CD14-positive monocyte (primary cell): ENCODE results near the gene NFYC. TPM values are rescaled to one million over a fixed set of nuclear protein-coding genes. Genes with fewer than 3 reads are reported as not detected.

Experiments
- DNase-seq, 3 donors: peaks; one replicate each; pipeline ENCODE4 v3.0.0-alpha.2; 2011 to 2022
- H2AFZ ChIP-seq: 2 replicates; pipeline ENCODE4 v1.6.0; 2012; ENCODE audit warnings: mild to moderate bottlenecking, low read depth, low read length, inconsistent platforms; ENCODE audit not compliant: insufficient read depth, poor library complexity, severe bottlenecking
- H3K27ac ChIP-seq, 2 donors: 1 replicate in 1 of 2; 2 replicates in 1 of 2; pipeline ENCODE4 v1.5.1; 2012 to 2013; ENCODE audit warnings: low read length in 2 of 2, control low read depth in 1 of 2, inconsistent platforms in 1 of 2, low read depth in 1 of 2, mild to moderate bottlenecking in 1 of 2
- H3K27me3 ChIP-seq, 2 donors: one replicate each; pipeline versions ENCODE4 v1.6.0 to v1.6.1; 2011 to 2013; ENCODE audit warnings: low read length in 2 of 2; ENCODE audit not compliant: control insufficient read depth in 2 of 2, insufficient read depth in 2 of 2
- H3K36me3 ChIP-seq, 2 donors: replicated peaks in 1 of 2; 1 replicate in 1 of 2; 2 replicates in 1 of 2; pipeline versions ENCODE4 v1.5.1 to v1.6.1; 2012 to 2013; ENCODE audit warnings: low read length in 2 of 2, control low read depth in 1 of 2, inconsistent platforms in 1 of 2, mild to moderate bottlenecking in 1 of 2; ENCODE audit not compliant: insufficient read depth in 2 of 2, control insufficient read depth in 1 of 2
- H3K4me1 ChIP-seq, 2 donors: 1 replicate in 1 of 2; 2 replicates in 1 of 2; pipeline versions ENCODE4 v1.5.1 to v1.6.1; 2012 to 2013; ENCODE audit warnings: low read length in 2 of 2, control low read depth in 1 of 2, inconsistent platforms in 1 of 2, mild to moderate bottlenecking in 1 of 2, moderate library complexity in 1 of 2; ENCODE audit not compliant: insufficient read depth in 2 of 2, control insufficient read depth in 1 of 2
- H3K4me2 ChIP-seq: replicated peaks from 2 replicates; pipeline ENCODE3; 2012; ENCODE audit warnings: low read length, moderate library complexity, mild to moderate bottlenecking; ENCODE audit not compliant: poor library complexity, severe bottlenecking; ENCODE audit errors: extremely low read depth
- H3K4me3 ChIP-seq, 3 experiments: fragments of 200-600 bp in 1 of 3; sonication (generic) in 1 of 3; replicated peaks in 1 of 3; 1 replicate in 2 of 3; 2 replicates in 1 of 3; pipeline ENCODE4 v1.5.1; 2011 to 2013; ENCODE audit warnings: low read length in 3 of 3, mild to moderate bottlenecking in 3 of 3, control low read depth in 2 of 3, low read depth in 2 of 3, inconsistent platforms in 1 of 3, moderate library complexity in 1 of 3
- H3K79me2 ChIP-seq: 2 replicates; pipeline ENCODE4 v1.6.0; 2012; ENCODE audit warnings: mild to moderate bottlenecking, control low read depth, inconsistent platforms, low read length, moderate library complexity; ENCODE audit not compliant: insufficient read depth
- H3K9ac ChIP-seq: 2 replicates; pipeline ENCODE4 v1.6.0; 2017; ENCODE audit warnings: low read length, mild to moderate bottlenecking; ENCODE audit not compliant: insufficient read depth, poor library complexity, severe bottlenecking
- H3K9me3 ChIP-seq, 2 donors: replicated peaks in 1 of 2; 1 replicate in 1 of 2; 2 replicates in 1 of 2; pipeline versions ENCODE4 v1.5.1 to v1.6.1; 2012 to 2013; ENCODE audit warnings: low read length in 2 of 2, control low read depth in 1 of 2; ENCODE audit not compliant: control insufficient read depth in 1 of 2, insufficient read depth in 1 of 2
- H4K20me1 ChIP-seq: 2 replicates; pipeline ENCODE4 v1.6.0; 2012; ENCODE audit warnings: mild to moderate bottlenecking, low read length, control low read depth, moderate library complexity; ENCODE audit not compliant: insufficient read depth
- H3K27ac Mint-ChIP-seq, 7 donors: one replicate each; pipeline ENCODE4 v1.8.0; 2020; ENCODE audit warnings: mild to moderate bottlenecking in 7 of 7, mixed read lengths in 7 of 7, moderate library complexity in 6 of 7, inconsistent platforms in 2 of 7
- H3K27me3 Mint-ChIP-seq, 3 donors: one replicate each; pipeline ENCODE4 v1.8.0; 2021 to 2022; ENCODE audit warnings: low read depth in 3 of 3, mild to moderate bottlenecking in 3 of 3, mixed read lengths in 3 of 3, moderate library complexity in 3 of 3, inconsistent platforms in 1 of 3
- H3K36me3 Mint-ChIP-seq, 2 donors: one replicate each; pipeline ENCODE4 v1.8.0; 2020; ENCODE audit warnings: mixed read lengths in 2 of 2, inconsistent platforms in 1 of 2, mild to moderate bottlenecking in 1 of 2
- H3K4me1 Mint-ChIP-seq: one replicate; pipeline ENCODE4 v1.8.0; 2020; ENCODE audit warnings: mild to moderate bottlenecking, mixed read lengths
- H3K4me3 Mint-ChIP-seq, 2 donors: one replicate each; pipeline ENCODE4 v1.8.0; 2020; ENCODE audit warnings: mild to moderate bottlenecking in 2 of 2, mixed read lengths in 2 of 2, moderate library complexity in 1 of 2
- H3K9me3 Mint-ChIP-seq, 7 donors: one replicate each; pipeline ENCODE4 v1.8.0; 2020 to 2022; ENCODE audit warnings: mixed read lengths in 7 of 7, mild to moderate bottlenecking in 6 of 7, moderate library complexity in 6 of 7, inconsistent platforms in 2 of 7
- WGBS: methylation state at CpG from one replicate; pipeline ENCODE4 v1.1.5; 2013; ENCODE audit warnings: missing lambda C conversion rate; ENCODE audit not compliant: insufficient coverage; 5-methylcytosine and 5-hydroxymethylcytosine counted together
- intact Hi-C, 2 donors: fragments of 100-400 bp; cut with micrococcal nuclease; formaldehyde crosslinking; loops; one replicate each; pipeline versions ENCODE4 v1.15.0 to v1.15.1; 2023
- polyA plus RNA-seq, 3 donors: library from polyadenylated mRNA; depleted of rRNA in 1 of 3; unstranded in 2 of 3; stranded (reverse) in 1 of 3; fragments of 300-500 nt in 2 of 3; fragments of >200 nt in 1 of 3; fragmentation: Illumina TruSeq in 2 of 3; gene quantifications; 1 replicate in 2 of 3; 2 replicates in 1 of 3; pipeline ENCODE4 v1.2.3, GENCODE V29; 2012 to 2021
- TF ChIP-seq, protein P1 (sequence below): fragments of 200-600 bp; IDR thresholded peaks from one replicate; pipeline ENCODE4 v1.8.0; 2022; ENCODE audit warnings: antibody characterized with exemption, mild to moderate bottlenecking

Gene NFYC
- polyA plus RNA-seq, 3 donors = 61.2 to 142 (median 68.2) TPM

GRCh38 chr1:40808909-40809308 is 117.4 kb downstream of the NFYC start:
- H3K9me3 ChIP-seq = no peaks in the 10 kb centered on the region
- no peak overlapping the region for H3K9ac ChIP-seq
- no peaks in the 10 kb centered on the region for H3K9me3 Mint-ChIP-seq
- peaks cover 16% of the 10 kb centered on the region for H3K4me1 Mint-ChIP-seq
- no peaks in the 10 kb centered on the region for H3K27me3 ChIP-seq
- no peaks in the 10 kb centered on the region for H4K20me1 ChIP-seq
- H2AFZ ChIP-seq = no peak overlapping the region
- H3K27ac ChIP-seq = no peak overlapping the region
- TF ChIP-seq, protein P1, sequence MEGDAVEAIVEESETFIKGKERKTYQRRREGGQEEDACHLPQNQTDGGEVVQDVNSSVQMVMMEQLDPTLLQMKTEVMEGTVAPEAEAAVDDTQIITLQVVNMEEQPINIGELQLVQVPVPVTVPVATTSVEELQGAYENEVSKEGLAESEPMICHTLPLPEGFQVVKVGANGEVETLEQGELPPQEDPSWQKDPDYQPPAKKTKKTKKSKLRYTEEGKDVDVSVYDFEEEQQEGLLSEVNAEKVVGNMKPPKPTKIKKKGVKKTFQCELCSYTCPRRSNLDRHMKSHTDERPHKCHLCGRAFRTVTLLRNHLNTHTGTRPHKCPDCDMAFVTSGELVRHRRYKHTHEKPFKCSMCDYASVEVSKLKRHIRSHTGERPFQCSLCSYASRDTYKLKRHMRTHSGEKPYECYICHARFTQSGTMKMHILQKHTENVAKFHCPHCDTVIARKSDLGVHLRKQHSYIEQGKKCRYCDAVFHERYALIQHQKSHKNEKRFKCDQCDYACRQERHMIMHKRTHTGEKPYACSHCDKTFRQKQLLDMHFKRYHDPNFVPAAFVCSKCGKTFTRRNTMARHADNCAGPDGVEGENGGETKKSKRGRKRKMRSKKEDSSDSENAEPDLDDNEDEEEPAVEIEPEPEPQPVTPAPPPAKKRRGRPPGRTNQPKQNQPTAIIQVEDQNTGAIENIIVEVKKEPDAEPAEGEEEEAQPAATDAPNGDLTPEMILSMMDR = no peak
- H3K27me3 Mint-ChIP-seq = peaks cover 8 to 16% (median 10%) of the 10 kb centered on the region in 3 donors
- H3K4me1 ChIP-seq = peaks cover 7 to 10% of the 10 kb centered on the region in 2 donors
- H3K36me3 ChIP-seq = no peaks in the 10 kb centered on the region
- peak overlapping the region in 3 of 7 donors; percentile 17 to 28 (median 19) for H3K27ac Mint-ChIP-seq
- 62% methylated on average over 6 of the region's 6 CpGs for WGBS
- H3K36me3 Mint-ChIP-seq = no peaks in the 10 kb centered on the region
- no peak overlapping the region for H3K4me3 ChIP-seq
- intact Hi-C loops = no loop called here
- H3K4me2 ChIP-seq = no peak overlapping the region
- peak in 1 of 3 donors; percentile 29 for DNase-seq
- H3K4me3 Mint-ChIP-seq = no peak overlapping the region
- H3K79me2 ChIP-seq = no peaks in the 10 kb centered on the region

DNA sequence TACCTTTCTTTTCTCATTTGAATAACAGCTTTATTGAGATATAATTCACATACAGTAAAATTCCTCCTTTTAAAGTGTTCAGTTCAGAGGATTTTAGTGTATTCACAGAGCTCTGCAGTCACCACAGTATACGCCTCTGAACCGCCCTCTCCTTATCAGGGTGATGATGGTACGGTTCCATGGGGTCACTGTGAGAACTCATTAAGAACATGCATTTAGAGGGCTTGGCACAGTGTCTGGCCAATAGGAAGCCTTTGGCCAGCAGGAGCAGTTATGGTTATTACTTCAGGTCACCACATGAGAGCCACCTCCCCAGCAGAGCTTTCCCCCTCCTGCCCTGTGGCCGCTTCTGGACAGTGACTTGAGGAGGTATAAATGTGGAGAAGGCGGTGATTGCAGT is 119.4 kb downstream of the NFYC start:
- H3K9ac ChIP-seq = no peak overlapping the region
- intact Hi-C loops = no loop called here
- peaks cover 7 to 17% (median 10%) of the 10 kb centered on the region in 3 donors for H3K27me3 Mint-ChIP-seq

More for the DNA sequence above, 119.4 kb downstream of the NFYC start:
- no peaks in the 10 kb centered on the region for H3K36me3 Mint-ChIP-seq
- no peak overlapping the region for H2AFZ ChIP-seq
- no peak overlapping the region for H3K27ac ChIP-seq
- peaks cover 7 to 10% of the 10 kb centered on the region in 2 donors for H3K4me1 ChIP-seq
- 97% methylated on average over 3 of the region's 5 CpGs for WGBS
- no peaks in the 10 kb centered on the region for H3K36me3 ChIP-seq
- H3K79me2 ChIP-seq = no peaks in the 10 kb centered on the region
- H3K4me3 ChIP-seq = no peak overlapping the region
- TF ChIP-seq, protein P1 = no peak
- no peak for DNase-seq
- peaks cover 0 to 1% (median 0%) of the 10 kb centered on the region in 7 donors for H3K9me3 Mint-ChIP-seq
- H3K27me3 ChIP-seq = no peaks in the 10 kb centered on the region
- H4K20me1 ChIP-seq = no peaks in the 10 kb centered on the region
- no peaks in the 10 kb centered on the region for H3K9me3 ChIP-seq
- H3K27ac Mint-ChIP-seq = no peak overlapping the region
- no peak overlapping the region for H3K4me3 Mint-ChIP-seq
- H3K4me1 Mint-ChIP-seq = peaks cover 14% of the 10 kb centered on the region
- no peak overlapping the region for H3K4me2 ChIP-seq
